T-helper 2 cell treated with Interferon-gamma antibody and Interleukin-4, amounts not matched to agents 5 μg/mL and 100 μg/mL, for 36 hours (primary cell): ENCODE data around the gene ATP8A1.
"Not testable (repeated sequence)": the region's sequence is repeated elsewhere in the genome, so short reads cannot be mapped to it uniquely, and the experiment has no call there.

Experiments
- DNase-seq: peaks from one replicate; pipeline ENCODE4 v3.0.0; 2021; ENCODE audit warnings: low spot score
- H3K27ac Mint-ChIP-seq: one replicate; pipeline ENCODE4 v1.8.0; 2021; ENCODE audit warnings: mild to moderate bottlenecking, mixed read lengths
- H3K27me3 Mint-ChIP-seq: one replicate; pipeline ENCODE4 v1.8.0; 2021; ENCODE audit warnings: low read depth, mixed read lengths
- H3K36me3 Mint-ChIP-seq: one replicate; pipeline ENCODE4 v1.8.0; 2021; ENCODE audit warnings: low read depth, mixed read lengths
- H3K4me1 Mint-ChIP-seq: one replicate; pipeline ENCODE4 v1.8.0; 2021; ENCODE audit warnings: low read depth, mixed read lengths
- H3K4me3 Mint-ChIP-seq: one replicate; pipeline ENCODE4 v1.8.0; 2022; ENCODE audit warnings: mild to moderate bottlenecking, moderate library complexity, mixed read lengths
- H3K9me3 Mint-ChIP-seq: one replicate; pipeline ENCODE4 v1.8.0; 2021; ENCODE audit warnings: mixed read lengths

Gene ATP8A1

GRCh38 chr4:42483426-42484379 is 173.2 kb downstream of the ATP8A1 start:
- no peak overlapping the region for H3K4me3 Mint-ChIP-seq
- no peak for DNase-seq
- no peaks in the 10 kb centered on the region for H3K4me1 Mint-ChIP-seq
- H3K27ac Mint-ChIP-seq: no peak overlapping the region
- no peaks in the 10 kb centered on the region for H3K9me3 Mint-ChIP-seq
- no peaks in the 10 kb centered on the region for H3K36me3 Mint-ChIP-seq
- no peaks in the 10 kb centered on the region for H3K27me3 Mint-ChIP-seq

DNA sequence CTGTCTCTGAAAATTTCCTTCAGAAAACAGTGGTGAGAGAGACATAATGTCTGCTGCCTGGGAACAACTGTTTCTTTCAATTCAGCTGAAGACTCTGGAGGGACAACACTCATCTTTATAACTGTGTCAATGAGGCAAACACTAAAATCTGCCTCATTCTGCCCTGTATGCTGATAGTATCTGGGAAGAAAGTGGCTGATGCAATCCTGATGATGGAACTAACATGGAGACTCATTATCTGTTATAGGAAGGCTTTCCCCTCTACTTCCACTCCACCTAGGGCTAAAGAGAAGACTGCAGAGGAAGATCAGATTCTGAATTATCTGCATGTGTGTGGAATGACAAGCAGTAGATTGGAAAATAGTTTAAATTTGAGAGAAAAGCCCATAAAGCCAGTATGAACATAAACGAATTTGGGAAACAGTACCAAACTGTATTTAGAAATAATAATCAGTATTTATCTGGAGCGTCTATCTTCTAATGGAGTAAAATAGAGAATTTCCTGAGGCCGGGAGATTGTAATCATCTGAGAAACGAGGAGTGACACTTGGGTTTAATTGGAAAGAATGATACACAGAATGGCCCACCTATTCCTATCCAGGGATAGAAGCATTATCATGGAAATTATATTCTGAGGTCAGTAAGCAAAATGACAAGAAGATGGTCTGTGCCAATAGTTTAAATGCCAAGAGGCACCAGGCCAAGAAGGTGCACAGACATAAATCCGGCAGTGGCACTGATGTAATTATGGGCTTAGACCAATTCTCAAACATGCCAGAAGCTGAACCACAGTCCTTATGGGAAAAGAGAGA is 174.2 kb downstream of the ATP8A1 start:
- Mint-ChIP-seq H3K27me3 (no peaks in the 10 kb centered on the region), H3K27ac (no peak overlapping the region), H3K4me1 (no peaks in the 10 kb centered on the region), H3K36me3 (no peaks in the 10 kb centered on the region), H3K4me3 (no peak overlapping the region), H3K9me3 (no peaks in the 10 kb centered on the region)
- DNase-seq: no peak

- Mint-ChIP-seq H3K4me3 (no peak overlapping the region), H3K36me3 (no peaks in the 10 kb centered on the region), H3K9me3 (no peaks in the 10 kb centered on the region), H3K4me1 (no peaks in the 10 kb centered on the region), H3K27me3 (no peaks in the 10 kb centered on the region), H3K27ac (no peak overlapping the region)
- no peak for DNase-seq
Measured at GRCh38 chr4:42480717-42481116, 176.2 kb downstream of the ATP8A1 start.

GRCh38 chr4:42480281-42480680 is 176.6 kb downstream of the ATP8A1 start:
- no peaks in the 10 kb centered on the region for H3K27me3 Mint-ChIP-seq
- H3K9me3 Mint-ChIP-seq: no peaks in the 10 kb centered on the region
- DNase-seq: no peak
- H3K36me3 Mint-ChIP-seq: no peaks in the 10 kb centered on the region
- H3K4me1 Mint-ChIP-seq: no peaks in the 10 kb centered on the region
- no peak overlapping the region for H3K27ac Mint-ChIP-seq
- H3K4me3 Mint-ChIP-seq: no peak overlapping the region

GRCh38 chr4:42478946-42479345 is 178.0 kb downstream of the ATP8A1 start:
- no peak for DNase-seq
- no peaks in the 10 kb centered on the region for H3K4me1 Mint-ChIP-seq
- H3K9me3 Mint-ChIP-seq: no peaks in the 10 kb centered on the region
- H3K36me3 Mint-ChIP-seq: no peaks in the 10 kb centered on the region
- H3K4me3 Mint-ChIP-seq: no peak overlapping the region
- H3K27me3 Mint-ChIP-seq: no peaks in the 10 kb centered on the region
- no peak overlapping the region for H3K27ac Mint-ChIP-seq

DNA sequence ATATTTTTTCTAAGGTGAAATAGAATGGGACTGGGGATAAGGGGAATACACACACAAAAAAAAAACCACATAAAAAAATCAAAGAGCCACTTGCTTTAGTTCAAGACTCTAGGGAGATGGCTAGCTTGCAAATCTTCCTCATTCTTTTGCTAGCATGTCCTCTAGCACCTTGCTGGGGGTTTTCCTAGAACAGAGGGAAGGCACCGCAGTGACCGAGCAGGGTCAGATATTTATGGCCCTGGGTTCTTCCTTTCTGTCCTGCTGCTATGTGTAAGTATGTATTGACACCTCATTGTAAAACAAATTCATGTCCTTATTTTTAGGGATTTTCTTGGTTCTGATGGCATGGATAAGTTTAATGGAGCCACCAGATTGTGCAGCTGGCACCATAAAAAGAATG is 178.4 kb downstream of the ATP8A1 start:
- H3K27ac Mint-ChIP-seq: no peak overlapping the region
- no peaks in the 10 kb centered on the region for H3K9me3 Mint-ChIP-seq
- H3K27me3 Mint-ChIP-seq: no peaks in the 10 kb centered on the region

DNA sequence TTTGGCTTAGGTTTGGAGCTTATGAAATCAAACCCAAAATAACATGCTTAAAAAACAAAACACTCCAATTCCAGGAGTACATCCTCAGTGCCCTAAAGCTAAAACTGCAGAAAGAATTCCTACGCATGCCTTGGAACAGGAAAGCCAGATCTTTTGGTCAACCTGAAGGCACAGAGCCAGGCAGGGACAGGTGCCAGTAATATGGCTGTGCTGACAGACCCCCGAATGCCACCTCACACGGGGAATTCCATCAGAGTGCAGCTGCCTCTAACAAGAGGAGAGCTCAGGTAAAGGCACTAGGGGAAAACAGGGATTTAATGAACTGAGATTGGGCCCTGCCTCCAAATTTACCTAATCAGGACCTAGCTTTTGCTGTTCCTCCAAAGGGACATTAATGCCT is 182.5 kb downstream of the ATP8A1 start:
- Mint-ChIP-seq H3K27me3 (no peaks in the 10 kb centered on the region), H3K27ac (no peak overlapping the region), H3K4me1 (no peaks in the 10 kb centered on the region), H3K9me3 (no peaks in the 10 kb centered on the region), H3K36me3 (no peaks in the 10 kb centered on the region), H3K4me3 (no peak overlapping the region)
- no peak for DNase-seq

More for the DNA sequence above, 178.4 kb downstream of the ATP8A1 start:
- no peaks in the 10 kb centered on the region for H3K4me1 Mint-ChIP-seq
- H3K4me3 Mint-ChIP-seq: no peak overlapping the region
- no peaks in the 10 kb centered on the region for H3K36me3 Mint-ChIP-seq
- DNase-seq: no peak

GRCh38 chr4:42473071-42473684 is 183.7 kb downstream of the ATP8A1 start:
- Mint-ChIP-seq H3K4me3 (no peak overlapping the region), H3K4me1 (no peaks in the 10 kb centered on the region), H3K9me3 (no peaks in the 10 kb centered on the region), H3K27ac (no peak overlapping the region), H3K36me3 (no peaks in the 10 kb centered on the region), H3K27me3 (no peaks in the 10 kb centered on the region)
- DNase-seq: no peak

GRCh38 chr4:42471896-42472295 is 185.0 kb downstream of the ATP8A1 start:
- DNase-seq: no peak
- Mint-ChIP-seq H3K36me3 (no peaks in the 10 kb centered on the region), H3K4me1 (no peaks in the 10 kb centered on the region), H3K4me3 (no peak overlapping the region), H3K9me3 (no peaks in the 10 kb centered on the region), H3K27ac (no peak overlapping the region), H3K27me3 (no peaks in the 10 kb centered on the region)

- Mint-ChIP-seq H3K27ac (no peak overlapping the region), H3K4me1 (no peaks in the 10 kb centered on the region), H3K4me3 (no peak overlapping the region), H3K9me3 (no peaks in the 10 kb centered on the region), H3K36me3 (no peaks in the 10 kb centered on the region), H3K27me3 (no peaks in the 10 kb centered on the region)
- no peak for DNase-seq
Measured at GRCh38 chr4:42470023-42470422, 186.9 kb downstream of the ATP8A1 start.

DNA sequence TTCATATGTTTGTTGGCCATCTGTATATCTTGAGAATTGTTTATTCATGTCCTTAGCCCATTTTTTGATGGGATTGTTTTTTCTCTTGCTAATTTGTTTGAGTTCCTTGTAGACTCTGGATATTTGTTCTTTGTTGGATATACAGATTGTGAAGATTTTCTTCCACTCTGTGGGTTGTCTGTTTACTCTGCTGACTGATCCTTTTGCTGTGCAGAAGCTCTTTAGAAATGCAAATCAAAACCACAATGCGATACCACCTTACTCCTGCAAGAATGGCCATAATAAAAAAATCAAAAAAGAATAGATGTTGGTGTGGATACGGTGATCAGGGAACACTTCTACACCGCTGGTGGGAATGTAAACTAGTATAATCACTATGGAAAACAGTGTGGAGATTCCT is 189.1 kb downstream of the ATP8A1 start:
- H3K27ac Mint-ChIP-seq, H3K36me3 Mint-ChIP-seq, H3K4me3 Mint-ChIP-seq, H3K27me3 Mint-ChIP-seq, DNase-seq, H3K9me3 Mint-ChIP-seq, H3K4me1 Mint-ChIP-seq: not testable (repeated sequence)

- no peaks in the 10 kb centered on the region for H3K27me3 Mint-ChIP-seq
- H3K9me3 Mint-ChIP-seq: no peaks in the 10 kb centered on the region
- peaks cover 21% of the 10 kb centered on the region for H3K36me3 Mint-ChIP-seq
- H3K4me1 Mint-ChIP-seq: no peaks in the 10 kb centered on the region
- no peak for DNase-seq
- H3K27ac Mint-ChIP-seq: no peak overlapping the region
- no peak overlapping the region for H3K4me3 Mint-ChIP-seq
Measured at GRCh38 chr4:42466273-42466844, 190.5 kb downstream of the ATP8A1 start.

DNA sequence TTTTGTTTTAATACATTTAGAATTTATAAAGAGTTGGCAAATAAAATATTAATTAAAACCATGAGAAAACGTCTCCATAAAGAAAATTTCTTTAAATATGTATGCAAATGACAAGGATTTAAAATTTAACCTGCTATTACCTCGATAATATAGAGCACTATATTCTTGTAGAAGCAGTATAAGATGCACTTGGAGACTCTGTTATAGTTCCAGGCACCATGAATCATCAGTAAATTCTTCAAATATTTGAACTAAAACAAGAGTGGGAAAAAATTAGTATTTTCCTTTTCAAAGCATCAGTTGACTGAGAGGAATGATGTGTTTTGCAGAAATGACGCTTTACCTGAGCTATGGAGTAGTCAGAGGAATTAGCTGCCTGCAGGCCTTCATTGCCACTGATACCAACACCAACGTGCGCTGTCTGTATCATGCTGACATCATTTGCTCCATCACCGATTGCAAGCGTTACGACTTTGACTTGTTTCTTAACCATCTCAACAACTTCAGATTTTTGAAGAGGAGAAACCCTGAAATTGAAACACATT is 192.3 kb downstream of the ATP8A1 start:
- peaks cover 27% of the 10 kb centered on the region for H3K36me3 Mint-ChIP-seq
- no peak for DNase-seq
- no peaks in the 10 kb centered on the region for H3K9me3 Mint-ChIP-seq
- H3K27ac Mint-ChIP-seq: no peak overlapping the region
- H3K27me3 Mint-ChIP-seq: no peaks in the 10 kb centered on the region
- H3K4me1 Mint-ChIP-seq: no peaks in the 10 kb centered on the region
- H3K4me3 Mint-ChIP-seq: no peak overlapping the region
